Osteocyte (in vitro differentiated cells): ENCODE results near the gene AHCYL1. TPM values are rescaled to one million over a fixed set of nuclear protein-coding genes. Genes with fewer than 3 reads are reported as not detected.

Source experiments
- DNase-seq: peaks from one replicate; pipeline ENCODE4 v3.0.0; 2021; ENCODE audit warnings: mixed read lengths; ENCODE audit not compliant: unreplicated experiment; ENCODE audit errors: extremely low spot score
- H3K27ac Mint-ChIP-seq: one replicate; pipeline ENCODE4 v1.8.0; 2021; ENCODE audit warnings: mild to moderate bottlenecking, mixed read lengths; ENCODE audit not compliant: unreplicated experiment
- H3K27me3 Mint-ChIP-seq: one replicate; pipeline ENCODE4 v1.8.0; 2021; ENCODE audit warnings: mixed read lengths; ENCODE audit not compliant: unreplicated experiment
- H3K36me3 Mint-ChIP-seq: one replicate; pipeline ENCODE4 v1.8.0; 2021; ENCODE audit warnings: mixed read lengths; ENCODE audit not compliant: unreplicated experiment
- H3K4me1 Mint-ChIP-seq: one replicate; pipeline ENCODE4 v1.8.0; 2021; ENCODE audit warnings: mixed read lengths; ENCODE audit not compliant: unreplicated experiment
- H3K4me3 Mint-ChIP-seq: one replicate; pipeline ENCODE4 v1.8.0; 2021; ENCODE audit warnings: mild to moderate bottlenecking, moderate library complexity, mixed read lengths; ENCODE audit not compliant: unreplicated experiment
- H3K9me3 Mint-ChIP-seq: one replicate; pipeline ENCODE4 v1.8.0; 2021; ENCODE audit warnings: mixed read lengths; ENCODE audit not compliant: unreplicated experiment
- CTCF ChIP-seq: fragments of 200-600 bp; sonication (generic); IDR thresholded peaks from 2 replicates; pipeline ENCODE4 v1.5.0; 2021; ENCODE audit warnings: antibody characterized with exemption, mild to moderate bottlenecking, moderate library complexity
- long read RNA-seq: library from polyadenylated mRNA; unstranded; transcript quantifications from one replicate; pipeline ENCODE4 v2.0.0, GENCODE V29; 2021
- total RNA-seq: library from RNA; stranded (reverse); gene quantifications from 2 replicates; pipeline ENCODE4 v1.2.1, GENCODE V29; 2021

The AHCYL1 gene
- total RNA-seq: 77.0 and 79.3 TPM in 2 replicates
- long read RNA-seq, full-length matches to known transcripts: 42 of 79 reads
- long read RNA-seq, partial matches to known transcripts: 21 of 79 reads
- long read RNA-seq, other reads (novel, unspliced or antisense): 16 of 79 reads

- Mint-ChIP-seq H3K4me3 (peak within 1 kb of the TSS; percentile 96), H3K27me3 (no peaks in the 10 kb centered on the region), H3K36me3 (peaks cover 5% of the 10 kb centered on the region), H3K4me1 (peaks cover 71% of the 10 kb centered on the region), H3K27ac (peak within 1 kb of the TSS; percentile 100), H3K9me3 (no peaks in the 10 kb centered on the region)
- peak; percentile 99 for DNase-seq
- peak; percentile 100 for TF ChIP-seq CTCF
Observed at GRCh38 chr1:109984456-109985246, at the start of gene AHCYL1. AHCYL1 (plus strand) TSS chr1:109984765; CDS start chr1:109985053, 288 bp downstream.

- Mint-ChIP-seq H3K4me3 (no peak overlapping the region), H3K27ac (no peak overlapping the region), H3K9me3 (peaks cover 9% of the 10 kb centered on the region), H3K27me3 (no peaks in the 10 kb centered on the region), H3K4me1 (peaks cover 15% of the 10 kb centered on the region), H3K36me3 (peaks cover 4% of the 10 kb centered on the region)
- no peak for TF ChIP-seq CTCF
- no peak for DNase-seq
Observed at GRCh38 chr1:109935451-109935900, 49.1 kb upstream of the AHCYL1 start.

- DNase-seq: no peak
- no peaks in the 10 kb centered on the region for H3K27me3 Mint-ChIP-seq
- no peak overlapping the region for H3K27ac Mint-ChIP-seq
- no peak for TF ChIP-seq CTCF
- H3K36me3 Mint-ChIP-seq: peaks cover 4% of the 10 kb centered on the region
- peaks cover 9% of the 10 kb centered on the region for H3K9me3 Mint-ChIP-seq
- H3K4me1 Mint-ChIP-seq: peaks cover 5% of the 10 kb centered on the region
- H3K4me3 Mint-ChIP-seq: no peak overlapping the region
Observed at GRCh38 chr1:109937738-109938137, 46.8 kb upstream of the AHCYL1 start.

GRCh38 chr1:109938556-109938955, 46.0 kb upstream of the AHCYL1 start:
- peaks cover 4% of the 10 kb centered on the region for H3K36me3 Mint-ChIP-seq
- no peak for TF ChIP-seq CTCF
- peaks cover 5% of the 10 kb centered on the region for H3K4me1 Mint-ChIP-seq
- DNase-seq: no peak
- no peak overlapping the region for H3K4me3 Mint-ChIP-seq
- H3K9me3 Mint-ChIP-seq: peaks cover 9% of the 10 kb centered on the region
- H3K27me3 Mint-ChIP-seq: no peaks in the 10 kb centered on the region
- H3K27ac Mint-ChIP-seq: no peak overlapping the region

GRCh38 chr1:109942434-109942833, 42.1 kb upstream of the AHCYL1 start:
- H3K4me3 Mint-ChIP-seq: no peak overlapping the region
- H3K27me3 Mint-ChIP-seq: no peaks in the 10 kb centered on the region
- H3K9me3 Mint-ChIP-seq: peaks cover 5% of the 10 kb centered on the region
- no peak for TF ChIP-seq CTCF
- DNase-seq: no peak
- no peaks in the 10 kb centered on the region for H3K4me1 Mint-ChIP-seq
- H3K27ac Mint-ChIP-seq: no peak overlapping the region
- peaks cover 2% of the 10 kb centered on the region for H3K36me3 Mint-ChIP-seq
